Measurements from ENCODE around the gene SEMA3B.

Gene SEMA3B

GRCh38 chr3:50327129-50327528 is 58.2 kb downstream of the SEMA3B start:
- peak overlapping the region; percentile 94 for H3K4me3 ChIP-seq (ENCODE audit: low read depth, low read length)
